HG02970 (cell line): ENCODE data around the gene ABCA6.

ENCODE experiments used
- ATAC-seq: cut with Tn5 transposase; IDR thresholded peaks from one replicate; pipeline ENCODE4 v1.9.1; 2021; ENCODE audit warnings: mild to moderate bottlenecking, moderate library complexity, moderate number of reproducible peaks; ENCODE audit not compliant: unreplicated experiment, low FRiP score

Gene ABCA6

GRCh38 chr17:69050999-69051775 is 90.5 kb downstream of the ABCA6 start:
- no peak for ATAC-seq

- no peak for ATAC-seq
Measured at GRCh38 chr17:69048634-69049033, 93.1 kb downstream of the ABCA6 start.

- ATAC-seq: no peak
Measured at GRCh38 chr17:69047368-69048263, 94.1 kb downstream of the ABCA6 start.

- no peak for ATAC-seq
Measured at GRCh38 chr17:69046121-69046807, 95.4 kb downstream of the ABCA6 start.

GRCh38 chr17:69045646-69046045 is 96.0 kb downstream of the ABCA6 start:
- no peak for ATAC-seq

- ATAC-seq: no peak
Measured at GRCh38 chr17:69044371-69044770, 97.3 kb downstream of the ABCA6 start.

GRCh38 chr17:69043098-69043734 is 98.5 kb downstream of the ABCA6 start:
- ATAC-seq: no peak

- ATAC-seq: no peak
Measured at GRCh38 chr17:69042308-69042707, 99.4 kb downstream of the ABCA6 start.

- ATAC-seq: no peak
Measured at GRCh38 chr17:69031839-69032238, 109.9 kb downstream of the ABCA6 start.

- no peak for ATAC-seq
Measured at GRCh38 chr17:69030169-69030568, 111.5 kb downstream of the ABCA6 start.
